Panc1 (cell line): ENCODE data around the gene LGR4. TPM values are rescaled to one million over a fixed set of nuclear protein-coding genes. Genes with fewer than 3 reads are reported as not detected.
A peak's percentile ranks its signal among the peaks of the same experiment; 100 is the strongest.

Experiments used
- ATAC-seq: fragments of 200-7000 bp; cut with Tn5 transposase; 2 replicates; pipeline ENCODE4 v1.9.1; 2020; ENCODE audit warnings: mild to moderate bottlenecking, moderate library complexity
- BruUV-seq: library from RNA; stranded (reverse); fragments of 400-500 nt; replicated peaks from 2 replicates; lab custom pipeline; 2021; lab: Mats Ljungman, UMichigan
- CTCF ChIA-PET: fragments of 300-600 bp; sonication (Branson Sonifier 250); formaldehyde crosslinking; loops from one replicate; lab custom pipeline; 2022; ENCODE audit warnings: antibody characterized with exemption; lab: Charles Lee
- POLR2A ChIA-PET: fragments of 300-600 bp; sonication (Branson Sonifier 250); formaldehyde crosslinking; loops from one replicate; lab custom pipeline; 2022; ENCODE audit warnings: antibody characterized with exemption; lab: Charles Lee
- DNase-seq: peaks from one replicate; pipeline ENCODE4 v3.0.0-alpha.2; 2010; ENCODE audit warnings: low read depth, low spot score
- H3K27ac ChIP-seq: 2 replicates; pipeline ENCODE4 v1.5.1; 2011; ENCODE audit warnings: mild to moderate bottlenecking, low read length, inconsistent platforms
- H3K27me3 ChIP-seq: fragments of 200-500 bp; sonication (Bioruptor generic); 2 replicates; pipeline ENCODE4 v1.6.0; 2014; ENCODE audit warnings: low read length, inconsistent platforms; ENCODE audit not compliant: control insufficient read depth, insufficient read depth
- H3K36me3 ChIP-seq: fragments of 200-500 bp; sonication (Bioruptor generic); 2 replicates; pipeline ENCODE4 v1.5.1; 2014; ENCODE audit warnings: inconsistent platforms, mild to moderate bottlenecking, low read length, moderate library complexity; ENCODE audit not compliant: control insufficient read depth, insufficient read depth
- H3K4me1 ChIP-seq: 2 replicates; pipeline ENCODE4 v1.5.1; 2011; ENCODE audit warnings: inconsistent platforms, mild to moderate bottlenecking, low read length, moderate library complexity; ENCODE audit not compliant: control insufficient read depth, insufficient read depth
- H3K4me3 ChIP-seq, 2 experiments: 2 replicates each; pipeline ENCODE4 v1.5.1; 2011 to 2012; ENCODE audit warnings: low read depth in 2 of 2, low read length in 2 of 2, mild to moderate bottlenecking in 2 of 2, inconsistent platforms in 1 of 2, moderate library complexity in 1 of 2
- H3K9me3 ChIP-seq: fragments of 200-500 bp; sonication (Bioruptor generic); 2 replicates; pipeline ENCODE4 v1.5.1; 2014; ENCODE audit warnings: low read depth, mild to moderate bottlenecking, inconsistent platforms, low read length, moderate library complexity; ENCODE audit not compliant: control insufficient read depth, insufficient read depth
- POLR2AphosphoS5 ChIP-seq: IDR thresholded peaks from 2 replicates; pipeline ENCODE4 v1.6.1; 2012; ENCODE audit warnings: mild to moderate bottlenecking, low read depth, low read length, moderate library complexity
- REST ChIP-seq, 2 experiments: IDR thresholded peaks; 2 replicates each; pipeline ENCODE4 v1.6.1; 2011 to 2012; ENCODE audit warnings: low read depth in 2 of 2, control low read depth in 1 of 2, low read length in 1 of 2, mild to moderate bottlenecking in 1 of 2, moderate library complexity in 1 of 2; ENCODE audit not compliant: insufficient read depth in 1 of 2
- SIN3A ChIP-seq: IDR thresholded peaks from 2 replicates; pipeline ENCODE4 v1.6.1; 2012; ENCODE audit warnings: low read depth, mild to moderate bottlenecking, low read length, moderate library complexity, borderline replicate concordance; ENCODE audit not compliant: insufficient read depth
- TCF7L2 ChIP-seq: IDR thresholded peaks from 2 replicates; pipeline ENCODE4 v1.6.1; 2011; ENCODE audit warnings: mild to moderate bottlenecking, low read depth, low read length, inconsistent platforms
- in situ Hi-C: cut with HindIII; loops from 2 replicates; pipeline ENCODE4 v1.10.0; 2016; ENCODE audit warnings: low sequenced_read_pairs, low pct_unique_long_range_greater_than_20kb
- intact Hi-C: fragments of 100-400 bp; cut with micrococcal nuclease; formaldehyde crosslinking; loops from one replicate; pipeline ENCODE4 v1.10.0; 2022; ENCODE audit not compliant: unreplicated experiment
- total RNA-seq: library from RNA; stranded (reverse); gene quantifications from one replicate; pipeline ENCODE4 v1.2.1, GENCODE V29; 2021; ENCODE audit not compliant: unreplicated experiment
- TF ChIP-seq, protein P1 (sequence below): fragments of 450-650 bp; IDR thresholded peaks from 2 replicates; pipeline ENCODE4 v1.5.1; 2017; ENCODE audit warnings: mild to moderate bottlenecking

Gene LGR4
- total RNA-seq, 1 experiment from 2014 or later = 61.8 TPM

GRCh38 chr11:27431808-27432207, 40.8 kb downstream of the LGR4 start:
- peaks cover 34% of the 10 kb centered on the region for H3K4me1 ChIP-seq
- in situ Hi-C loops = no loop called here
- H3K9me3 ChIP-seq = no peaks in the 10 kb centered on the region
- H3K36me3 ChIP-seq = no peaks in the 10 kb centered on the region
- H3K4me3 ChIP-seq = no peak overlapping the region
- ChIA-PET POLR2A (no interaction called here), CTCF (no interaction called here)
- TF ChIP-seq, protein P1, sequence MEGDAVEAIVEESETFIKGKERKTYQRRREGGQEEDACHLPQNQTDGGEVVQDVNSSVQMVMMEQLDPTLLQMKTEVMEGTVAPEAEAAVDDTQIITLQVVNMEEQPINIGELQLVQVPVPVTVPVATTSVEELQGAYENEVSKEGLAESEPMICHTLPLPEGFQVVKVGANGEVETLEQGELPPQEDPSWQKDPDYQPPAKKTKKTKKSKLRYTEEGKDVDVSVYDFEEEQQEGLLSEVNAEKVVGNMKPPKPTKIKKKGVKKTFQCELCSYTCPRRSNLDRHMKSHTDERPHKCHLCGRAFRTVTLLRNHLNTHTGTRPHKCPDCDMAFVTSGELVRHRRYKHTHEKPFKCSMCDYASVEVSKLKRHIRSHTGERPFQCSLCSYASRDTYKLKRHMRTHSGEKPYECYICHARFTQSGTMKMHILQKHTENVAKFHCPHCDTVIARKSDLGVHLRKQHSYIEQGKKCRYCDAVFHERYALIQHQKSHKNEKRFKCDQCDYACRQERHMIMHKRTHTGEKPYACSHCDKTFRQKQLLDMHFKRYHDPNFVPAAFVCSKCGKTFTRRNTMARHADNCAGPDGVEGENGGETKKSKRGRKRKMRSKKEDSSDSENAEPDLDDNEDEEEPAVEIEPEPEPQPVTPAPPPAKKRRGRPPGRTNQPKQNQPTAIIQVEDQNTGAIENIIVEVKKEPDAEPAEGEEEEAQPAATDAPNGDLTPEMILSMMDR = no peak
- no peak for TF ChIP-seq POLR2AphosphoS5
- TF ChIP-seq TCF7L2 = no peak
- no peak for TF ChIP-seq REST (IDR thresholded peaks at IDR 0.05; ENCODE audit: insufficient read depth in 1 of 2, low read depth in 2 of 2, low read length in 1 of 2)
- no peak for TF ChIP-seq SIN3A
- H3K27me3 ChIP-seq = no peaks in the 10 kb centered on the region
- intact Hi-C loops = no loop called here
- H3K27ac ChIP-seq = no peak overlapping the region
- DNase-seq = no peak
- BruUV-seq = no TSS peak
- no peak for ATAC-seq

GRCh38 chr11:27429761-27430393, 42.7 kb downstream of the LGR4 start:
- TF ChIP-seq, protein P1 = no peak
- TF ChIP-seq TCF7L2 (no peak), SIN3A (no peak), POLR2AphosphoS5 (no peak), REST (IDR thresholded peaks at IDR 0.05; ENCODE audit: insufficient read depth in 1 of 2, low read depth in 2 of 2, low read length in 1 of 2) (no peak)
- ChIA-PET POLR2A (no interaction called here), CTCF (no interaction called here)
- intact Hi-C loops (no loop called here), in situ Hi-C loops (no loop called here)
- Histone ChIP-seq H3K9me3 (no peaks in the 10 kb centered on the region), H3K27me3 (no peaks in the 10 kb centered on the region), H3K4me3 (peak overlapping the region in 1 of 2 experiments; percentile 17; a peak in 2 of 4 replicates), H3K27ac (peak overlapping the region; percentile 67), H3K4me1 (peaks cover 31% of the 10 kb centered on the region), H3K36me3 (no peaks in the 10 kb centered on the region)
- no TSS peak for BruUV-seq
- no peak for DNase-seq
- peak; percentile 85 for ATAC-seq
